HTR-8/SVneo (cell line): Measurements from ENCODE around the gene NAGS.
"Not testable (repeated sequence)": the region's sequence is repeated elsewhere in the genome, so short reads cannot be mapped to it uniquely, and the experiment has no call there.

Source experiments
- DNase-seq: peaks from one replicate; pipeline ENCODE4 v3.0.0; 2011; ENCODE audit warnings: low spot score, mixed read lengths; ENCODE audit not compliant: insufficient read length
- FAIRE-seq: peaks from 2 replicates; lab custom pipeline; 2011; peaks lifted over from hg19 to GRCh38; lab: Jason Lieb, UNC

Gene NAGS

GRCh38 chr17:44005527-44006271 is 1.3 kb downstream of the NAGS start:
- DNase-seq (no peak), FAIRE-seq (no peak)

GRCh38 chr17:44006272-44006597 is 1.8 kb downstream of the NAGS start:
- no peak for DNase-seq

GRCh38 chr17:44006598-44007345 is 2.4 kb downstream of the NAGS start:
- FAIRE-seq (peak; percentile 97), DNase-seq (peak; percentile 98)

More at GRCh38 chr17:44006272-44006597, 1.8 kb downstream of the NAGS start:
- no peak for FAIRE-seq

- FAIRE-seq: no peak
Observed at GRCh38 chr17:44007346-44008204, 3.2 kb downstream of the NAGS start.

GRCh38 chr17:44008205-44008909 is 3.9 kb downstream of the NAGS start:
- DNase-seq (no peak), FAIRE-seq (peak; percentile 88)

More at GRCh38 chr17:44007346-44008204, 3.2 kb downstream of the NAGS start:
- DNase-seq: peak; percentile 44

- no peak for DNase-seq
- FAIRE-seq: no peak
Observed at GRCh38 chr17:44010966-44011647, 6.7 kb downstream of the NAGS start.

GRCh38 chr17:44011876-44012275 is 7.5 kb downstream of the NAGS start:
- FAIRE-seq: no peak
- DNase-seq: no peak

GRCh38 chr17:44012391-44012790 is 8.0 kb downstream of the NAGS start:
- FAIRE-seq (no peak), DNase-seq (no peak)

GRCh38 chr17:44012874-44013273 is 8.5 kb downstream of the NAGS start:
- FAIRE-seq (no peak), DNase-seq (no peak)

GRCh38 chr17:44014133-44014436 is 9.7 kb downstream of the NAGS start:
- FAIRE-seq (peak; percentile 44), DNase-seq (no peak)

- peak; percentile 95 for FAIRE-seq
- DNase-seq: peak; percentile 97
Observed at GRCh38 chr17:44014437-44015172, 10.2 kb downstream of the NAGS start, which contains the start of gene TMEM101. Gene TMEM101 (minus strand): TSS chr17:44014963. CDS start chr17:44014952, 11 bp downstream.

GRCh38 chr17:44021227-44021626 is 16.8 kb downstream of the NAGS start:
- FAIRE-seq, DNase-seq: not testable (repeated sequence)

GRCh38 chr17:44022246-44022645 is 17.8 kb downstream of the NAGS start:
- FAIRE-seq (no peak), DNase-seq (no peak)

- FAIRE-seq (no peak), DNase-seq (no peak)
Observed at GRCh38 chr17:44023545-44024270, 19.3 kb downstream of the NAGS start.

- no peak for DNase-seq
- FAIRE-seq: no peak
Observed at GRCh38 chr17:44024271-44024663, 19.8 kb downstream of the NAGS start.

GRCh38 chr17:44024853-44025252 is 20.4 kb downstream of the NAGS start:
- DNase-seq (no peak), FAIRE-seq (no peak)

- DNase-seq: no peak
- peak; percentile 64 for FAIRE-seq
Observed at GRCh38 chr17:44029736-44030135, 25.3 kb downstream of the NAGS start.

GRCh38 chr17:44030482-44030881 is 26.1 kb downstream of the NAGS start:
- no peak for FAIRE-seq
- DNase-seq: no peak
